ENCODE results near the gene CFAP221.

The CFAP221 gene

GRCh38 chr2:119537792-119538191 lies 6.5 kb upstream of the CFAP221 start:
- no peak for DNase-seq

- peak; percentile 54 for DNase-seq
Measured at GRCh38 chr2:119541476-119541875, 2.8 kb upstream of the CFAP221 start.

- no peak for DNase-seq
Measured at GRCh38 chr2:119544939-119545475, 758 bp downstream of the CFAP221 start.

- peak; percentile 30 for DNase-seq
Measured at GRCh38 chr2:119545754-119546446, 1.7 kb downstream of the CFAP221 start.

GRCh38 chr2:119546447-119546767 lies 2.2 kb downstream of the CFAP221 start:
- peak; percentile 35 for DNase-seq

- DNase-seq = no peak
Measured at GRCh38 chr2:119548516-119549120, 4.4 kb downstream of the CFAP221 start.

GRCh38 chr2:119549241-119549640 lies 5.0 kb downstream of the CFAP221 start:
- no peak for DNase-seq

- DNase-seq = no peak
Measured at GRCh38 chr2:119550346-119550745, 6.1 kb downstream of the CFAP221 start.

GRCh38 chr2:119550856-119551255 lies 6.6 kb downstream of the CFAP221 start:
- peak; percentile 8 for DNase-seq

- DNase-seq = no peak
Measured at GRCh38 chr2:119552902-119553301, 8.7 kb downstream of the CFAP221 start.

GRCh38 chr2:119553687-119554344 lies 9.6 kb downstream of the CFAP221 start:
- DNase-seq = peak; percentile 12

- DNase-seq = no peak
Measured at GRCh38 chr2:119565481-119565880, 21.2 kb downstream of the CFAP221 start.

- DNase-seq = no peak
Measured at GRCh38 chr2:119567292-119567691, 23.0 kb downstream of the CFAP221 start.

- DNase-seq = no peak
Measured at GRCh38 chr2:119574108-119574815, 30.0 kb downstream of the CFAP221 start.

- no peak for DNase-seq
Measured at GRCh38 chr2:119574864-119575263, 30.6 kb downstream of the CFAP221 start.

GRCh38 chr2:119575439-119575838 lies 31.2 kb downstream of the CFAP221 start:
- DNase-seq = no peak

- no peak for DNase-seq
Measured at GRCh38 chr2:119579424-119580295, 35.4 kb downstream of the CFAP221 start.

- DNase-seq = no peak
Measured at GRCh38 chr2:119580550-119581072, 36.4 kb downstream of the CFAP221 start.

GRCh38 chr2:119583291-119583690 lies 39.0 kb downstream of the CFAP221 start:
- DNase-seq = no peak

- DNase-seq = no peak
Measured at GRCh38 chr2:119584469-119584868, 40.2 kb downstream of the CFAP221 start.

GRCh38 chr2:119586085-119586484 lies 41.8 kb downstream of the CFAP221 start:
- no peak for DNase-seq

- DNase-seq = no peak
Measured at GRCh38 chr2:119590873-119591272, 46.6 kb downstream of the CFAP221 start.

Measured in islet precursor cell (in vitro differentiated cells).